Mammary epithelial cell (primary cell): ENCODE data around the gene DHX40.

Experiments used
- EZH2 ChIP-seq: IDR thresholded peaks from 2 replicates; pipeline ENCODE4 v1.6.1; 2012; ENCODE audit warnings: low read length, inconsistent platforms, borderline replicate concordance
- TF ChIP-seq, protein P1 (sequence below), 2 donors: IDR thresholded peaks in 1 of 2; conservative IDR thresholded peaks in 1 of 2; 2 replicates each; pipeline ENCODE4 v1.5.1; 2011 to 2012; ENCODE audit warnings: inconsistent platforms in 2 of 2, low read length in 2 of 2, mild to moderate bottlenecking in 2 of 2, control low read depth in 1 of 2, low read depth in 1 of 2; ENCODE audit not compliant: insufficient read depth in 1 of 2; ENCODE audit errors: extremely low read depth in 1 of 2

DNA sequence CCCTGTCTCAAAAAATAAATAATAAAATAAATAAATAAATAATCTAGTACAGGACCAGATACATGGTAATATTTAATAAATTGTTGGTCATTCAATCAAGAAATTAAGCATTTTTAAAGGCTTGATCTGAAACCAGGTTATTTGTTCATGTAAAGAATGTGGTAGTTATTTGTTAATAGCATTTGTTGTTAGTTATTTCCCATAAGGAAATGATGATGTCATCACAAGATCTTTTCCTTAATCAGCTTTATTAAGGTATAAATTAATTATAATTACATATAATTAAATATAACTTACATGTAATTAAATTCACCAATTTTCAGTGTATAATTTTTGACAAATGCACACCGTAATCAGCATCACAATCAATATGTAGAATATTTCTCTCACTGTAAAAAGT lies 19.5 kb upstream of the DHX40 start:
- TF ChIP-seq, protein P1, sequence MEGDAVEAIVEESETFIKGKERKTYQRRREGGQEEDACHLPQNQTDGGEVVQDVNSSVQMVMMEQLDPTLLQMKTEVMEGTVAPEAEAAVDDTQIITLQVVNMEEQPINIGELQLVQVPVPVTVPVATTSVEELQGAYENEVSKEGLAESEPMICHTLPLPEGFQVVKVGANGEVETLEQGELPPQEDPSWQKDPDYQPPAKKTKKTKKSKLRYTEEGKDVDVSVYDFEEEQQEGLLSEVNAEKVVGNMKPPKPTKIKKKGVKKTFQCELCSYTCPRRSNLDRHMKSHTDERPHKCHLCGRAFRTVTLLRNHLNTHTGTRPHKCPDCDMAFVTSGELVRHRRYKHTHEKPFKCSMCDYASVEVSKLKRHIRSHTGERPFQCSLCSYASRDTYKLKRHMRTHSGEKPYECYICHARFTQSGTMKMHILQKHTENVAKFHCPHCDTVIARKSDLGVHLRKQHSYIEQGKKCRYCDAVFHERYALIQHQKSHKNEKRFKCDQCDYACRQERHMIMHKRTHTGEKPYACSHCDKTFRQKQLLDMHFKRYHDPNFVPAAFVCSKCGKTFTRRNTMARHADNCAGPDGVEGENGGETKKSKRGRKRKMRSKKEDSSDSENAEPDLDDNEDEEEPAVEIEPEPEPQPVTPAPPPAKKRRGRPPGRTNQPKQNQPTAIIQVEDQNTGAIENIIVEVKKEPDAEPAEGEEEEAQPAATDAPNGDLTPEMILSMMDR (conservative IDR thresholded peaks at IDR 0.05 in 1 of 2, IDR thresholded peaks at IDR 0.05 in 1 of 2; ENCODE audit: extremely low read depth in 1 of 2, insufficient read depth in 1 of 2, low read depth in 1 of 2, low read length in 2 of 2): no peak
- TF ChIP-seq EZH2: no peak
